HG03432 (cell line): ENCODE measurements around the gene COL9A2.

Experiments used
- ATAC-seq: cut with Tn5 transposase; IDR thresholded peaks from one replicate; pipeline ENCODE4 v1.9.1; 2021; ENCODE audit warnings: mild to moderate bottlenecking, moderate library complexity; ENCODE audit not compliant: unreplicated experiment

Gene COL9A2

GRCh38 chr1:40264354-40264781, 52.7 kb downstream of the COL9A2 start:
- ATAC-seq: no peak

GRCh38 chr1:40258445-40258769, 58.7 kb downstream of the COL9A2 start:
- no peak for ATAC-seq

GRCh38 chr1:40257688-40258444, 59.2 kb downstream of the COL9A2 start, which contains the start of gene ZMPSTE24:
Gene ZMPSTE24, plus strand, starts transcription at chr1:40258236. Its CDS starts 36 bp downstream, at chr1:40258272.
- ATAC-seq: peak; percentile 90

GRCh38 chr1:40257313-40257687, 59.8 kb downstream of the COL9A2 start:
- peak; percentile 5 for ATAC-seq

GRCh38 chr1:40256401-40257084, 60.5 kb downstream of the COL9A2 start:
- no peak for ATAC-seq

- ATAC-seq: no peak
These were observed 61.9 kb downstream of the COL9A2 start for GRCh38 chr1:40255231-40255630.

- ATAC-seq: no peak
These were observed 64.5 kb downstream of the COL9A2 start for GRCh38 chr1:40252601-40253000.

GRCh38 chr1:40251456-40251855, 65.6 kb downstream of the COL9A2 start:
- no peak for ATAC-seq
